ENCODE data around the gene CHST2.

DNA sequence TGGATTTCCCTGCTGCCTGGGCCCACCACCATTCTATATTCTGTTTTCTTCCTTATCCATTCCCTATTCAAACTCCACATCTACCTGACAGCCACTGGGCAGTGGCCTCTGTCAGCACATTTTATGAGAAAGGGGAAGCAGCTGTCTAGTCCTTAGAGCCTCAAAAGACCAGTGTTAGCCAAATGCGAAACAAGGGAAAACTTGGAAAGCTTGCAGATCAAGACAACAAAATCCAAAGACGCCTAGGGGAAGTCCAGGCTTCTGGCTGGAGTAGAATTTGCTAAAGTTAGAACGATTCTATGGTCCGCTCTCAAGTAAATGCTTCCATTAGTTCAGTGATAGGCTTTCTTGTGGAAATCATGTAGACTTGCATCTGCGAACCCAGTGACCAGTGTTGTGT is 39.4 kb upstream of the CHST2 start:
- TF ChIP-seq POLR2AphosphoS5 (IDR thresholded peaks at IDR 0.05) = no peak
- TF ChIP-seq, protein P1, sequence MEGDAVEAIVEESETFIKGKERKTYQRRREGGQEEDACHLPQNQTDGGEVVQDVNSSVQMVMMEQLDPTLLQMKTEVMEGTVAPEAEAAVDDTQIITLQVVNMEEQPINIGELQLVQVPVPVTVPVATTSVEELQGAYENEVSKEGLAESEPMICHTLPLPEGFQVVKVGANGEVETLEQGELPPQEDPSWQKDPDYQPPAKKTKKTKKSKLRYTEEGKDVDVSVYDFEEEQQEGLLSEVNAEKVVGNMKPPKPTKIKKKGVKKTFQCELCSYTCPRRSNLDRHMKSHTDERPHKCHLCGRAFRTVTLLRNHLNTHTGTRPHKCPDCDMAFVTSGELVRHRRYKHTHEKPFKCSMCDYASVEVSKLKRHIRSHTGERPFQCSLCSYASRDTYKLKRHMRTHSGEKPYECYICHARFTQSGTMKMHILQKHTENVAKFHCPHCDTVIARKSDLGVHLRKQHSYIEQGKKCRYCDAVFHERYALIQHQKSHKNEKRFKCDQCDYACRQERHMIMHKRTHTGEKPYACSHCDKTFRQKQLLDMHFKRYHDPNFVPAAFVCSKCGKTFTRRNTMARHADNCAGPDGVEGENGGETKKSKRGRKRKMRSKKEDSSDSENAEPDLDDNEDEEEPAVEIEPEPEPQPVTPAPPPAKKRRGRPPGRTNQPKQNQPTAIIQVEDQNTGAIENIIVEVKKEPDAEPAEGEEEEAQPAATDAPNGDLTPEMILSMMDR (IDR thresholded peaks at IDR 0.05) = no peak

Data from esophagus muscularis mucosa (tissue), 3 donors.